Duodenal mucosa (tissue), 2 donors: ENCODE data around the gene DNAI4.
"Not testable (repeated sequence)": the region's sequence is repeated elsewhere in the genome, so short reads cannot be mapped to it uniquely, and the experiment has no call there.

ENCODE experiments used
- H3K27ac ChIP-seq: one replicate; pipeline ENCODE4 v1.7.0; 2013; ENCODE audit warnings: low read depth, low read length
- H3K27me3 ChIP-seq, 2 donors: one replicate each; pipeline ENCODE4 v1.7.0; 2013; ENCODE audit warnings: low read length in 2 of 2, control low read depth in 1 of 2; ENCODE audit not compliant: insufficient read depth in 2 of 2, control insufficient read depth in 1 of 2
- H3K36me3 ChIP-seq, 2 donors: one replicate each; pipeline ENCODE4 v1.7.0; 2013; ENCODE audit warnings: low read length in 2 of 2, control low read depth in 1 of 2; ENCODE audit not compliant: insufficient read depth in 2 of 2, control insufficient read depth in 1 of 2
- H3K4me1 ChIP-seq, 2 donors: one replicate each; pipeline ENCODE4 v1.7.0; 2013; ENCODE audit warnings: low read length in 2 of 2, control low read depth in 1 of 2; ENCODE audit not compliant: insufficient read depth in 2 of 2, control insufficient read depth in 1 of 2
- H3K4me3 ChIP-seq, 2 donors: one replicate each; pipeline ENCODE4 v1.7.0; 2013; ENCODE audit warnings: low read length in 2 of 2, low read depth in 1 of 2
- H3K9ac ChIP-seq, 2 donors: one replicate each; pipeline ENCODE4 v1.7.0; 2013; ENCODE audit warnings: low read length in 2 of 2, low read depth in 1 of 2
- H3K9me3 ChIP-seq, 2 donors: one replicate each; pipeline ENCODE4 v1.7.0; 2013; ENCODE audit warnings: low read length in 2 of 2, control low read depth in 1 of 2; ENCODE audit not compliant: control insufficient read depth in 1 of 2

The DNAI4 gene

DNA sequence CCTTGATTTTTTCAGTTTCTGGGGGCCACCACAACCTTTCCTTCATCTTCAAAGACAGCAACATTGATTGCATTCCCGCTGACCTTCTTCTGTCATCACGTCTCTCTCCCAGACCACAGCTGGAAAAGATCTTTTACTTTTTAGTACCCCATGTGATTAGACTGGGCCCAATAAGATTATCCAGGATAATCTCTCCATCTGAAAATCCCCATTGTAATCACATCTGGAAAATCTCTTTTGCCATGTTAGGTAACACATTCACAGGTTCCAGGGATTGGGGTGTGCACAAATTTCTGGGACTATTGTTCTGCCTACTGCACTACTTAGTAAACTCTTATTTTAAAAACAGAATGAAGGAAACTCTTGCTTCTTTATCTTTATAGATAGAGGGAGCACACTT is 76.5 kb downstream of the DNAI4 start:
- Histone ChIP-seq H3K27ac (no peak overlapping the region), H3K36me3 (no peaks in the 10 kb centered on the region), H3K9ac (no peak overlapping the region), H3K27me3 (no peaks in the 10 kb centered on the region), H3K4me1 (no peaks in the 10 kb centered on the region), H3K9me3 (no peaks in the 10 kb centered on the region), H3K4me3 (no peak overlapping the region)

DNA sequence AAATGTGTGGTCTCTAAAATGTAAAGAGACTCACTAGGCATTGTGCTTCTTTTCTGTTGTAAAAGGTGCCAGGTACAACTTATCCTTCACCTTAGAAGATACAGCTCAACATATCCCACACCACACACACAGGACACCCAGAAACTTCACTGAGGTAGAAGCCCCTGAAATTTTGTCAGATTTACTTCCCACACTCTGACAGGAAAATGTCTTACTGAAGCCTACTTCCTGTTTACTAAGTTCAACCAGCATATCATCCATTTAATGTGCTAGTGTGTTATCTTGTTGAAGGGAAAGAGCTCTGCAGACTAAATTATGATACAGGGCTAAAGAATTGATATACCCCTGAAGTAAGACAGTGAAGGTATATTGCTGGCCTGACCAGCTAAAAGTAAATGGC is 83.7 kb downstream of the DNAI4 start:
- H3K4me1 ChIP-seq = no peaks in the 10 kb centered on the region
- no peaks in the 10 kb centered on the region for H3K27me3 ChIP-seq
- no peaks in the 10 kb centered on the region for H3K36me3 ChIP-seq
- no peak overlapping the region for H3K9ac ChIP-seq
- H3K9me3 ChIP-seq = no peaks in the 10 kb centered on the region
- no peak overlapping the region for H3K27ac ChIP-seq
- H3K4me3 ChIP-seq = no peak overlapping the region

DNA sequence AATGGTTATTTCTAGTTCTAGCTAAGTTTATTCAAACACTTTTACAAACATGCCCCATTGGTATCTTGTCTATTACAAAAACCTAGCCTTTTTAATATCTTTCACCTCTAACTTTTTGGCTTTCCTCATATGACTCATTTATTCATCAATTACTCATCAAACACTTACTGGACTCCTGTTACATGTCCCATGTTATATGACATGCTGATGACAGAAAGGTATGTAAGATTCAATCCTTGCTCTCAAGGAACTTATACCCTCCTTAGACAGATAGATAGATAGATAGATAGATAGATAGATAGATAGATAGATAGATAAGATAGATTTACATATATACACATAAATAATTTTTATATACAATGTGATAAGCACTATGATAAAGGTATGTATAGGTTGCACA is 89.7 kb downstream of the DNAI4 start:
- Histone ChIP-seq H3K9ac (no peak overlapping the region), H3K4me1 (no peaks in the 10 kb centered on the region), H3K27me3 (no peaks in the 10 kb centered on the region), H3K9me3 (no peaks in the 10 kb centered on the region), H3K36me3 (no peaks in the 10 kb centered on the region), H3K27ac (no peak overlapping the region), H3K4me3 (no peak overlapping the region)

DNA sequence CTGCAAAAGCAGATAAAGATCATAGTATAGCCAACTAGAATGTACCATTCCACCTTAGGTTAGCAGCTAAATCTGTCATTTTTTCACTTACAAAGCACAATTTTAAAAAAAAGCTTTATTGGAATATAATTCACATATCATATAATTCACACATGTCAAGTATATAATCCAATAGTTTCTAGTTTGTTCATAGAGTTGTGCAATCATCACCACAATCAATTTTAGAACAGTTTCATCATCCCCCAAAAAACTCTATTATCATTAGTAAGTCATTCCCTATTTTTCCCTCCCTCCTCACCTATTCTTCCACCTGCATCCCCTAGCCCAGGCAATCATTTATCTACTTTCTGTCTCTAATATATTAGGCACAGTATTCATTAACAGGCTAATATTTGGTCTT is 91.5 kb downstream of the DNAI4 start:
- Histone ChIP-seq H3K4me1 (no peaks in the 10 kb centered on the region), H3K9me3 (no peaks in the 10 kb centered on the region), H3K9ac (no peak overlapping the region), H3K27ac (no peak overlapping the region), H3K36me3 (no peaks in the 10 kb centered on the region), H3K27me3 (no peaks in the 10 kb centered on the region), H3K4me3 (no peak overlapping the region)

DNA sequence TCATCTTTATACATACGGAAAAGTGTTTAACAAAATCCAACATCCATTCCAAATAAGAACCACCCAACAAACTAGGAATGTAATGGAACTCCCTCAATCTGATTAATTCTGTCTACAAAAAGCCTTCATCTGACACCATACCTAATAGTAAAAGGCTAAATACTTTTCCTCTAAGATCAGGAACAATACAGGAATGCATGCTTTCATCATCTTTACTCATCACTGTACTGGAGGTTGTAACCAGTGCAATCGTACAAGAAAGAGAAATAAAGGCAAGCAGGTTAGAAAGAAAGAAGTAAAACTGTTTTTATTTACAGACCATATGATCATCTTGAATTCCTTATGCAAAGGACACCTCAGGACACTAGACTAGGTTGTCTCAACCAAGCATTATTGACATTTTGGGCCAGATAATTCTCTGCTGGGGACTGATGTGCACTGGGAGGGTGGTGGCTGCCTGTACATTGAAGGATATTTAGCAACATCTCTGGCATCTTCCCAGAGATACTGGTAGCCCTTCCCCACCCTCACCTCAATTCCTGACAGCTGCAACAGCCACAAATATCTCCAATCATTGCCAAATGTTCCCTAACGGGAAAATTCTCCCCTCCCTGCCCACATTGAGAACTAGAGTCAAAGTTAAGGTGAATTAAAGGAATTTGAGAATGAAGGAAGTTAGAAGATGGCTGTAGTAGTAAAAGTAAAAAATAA is 93.0 kb downstream of the DNAI4 start:
- Histone ChIP-seq H3K9ac (no peak overlapping the region), H3K4me3 (no peak overlapping the region), H3K9me3 (no peaks in the 10 kb centered on the region), H3K27me3 (no peaks in the 10 kb centered on the region), H3K4me1 (no peaks in the 10 kb centered on the region), H3K27ac (no peak overlapping the region), H3K36me3 (no peaks in the 10 kb centered on the region)

DNA sequence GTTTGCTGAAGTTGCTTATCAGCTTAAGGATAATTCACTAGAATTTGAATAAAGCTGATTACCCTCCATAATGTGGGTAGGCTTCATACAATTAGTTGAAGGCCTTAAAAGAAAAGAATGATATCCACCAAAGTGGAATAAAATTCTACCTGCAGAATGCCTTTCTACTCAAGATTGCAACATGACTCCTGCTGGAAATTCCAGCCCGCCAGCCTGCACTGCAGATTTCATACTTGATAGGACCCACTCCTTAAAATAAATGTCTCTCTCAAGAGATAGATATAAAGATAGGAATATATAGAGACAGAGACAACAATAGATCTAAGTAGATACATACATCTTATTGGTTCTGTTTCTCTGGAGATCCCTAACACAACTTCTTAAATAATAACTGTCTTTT is 99.9 kb downstream of the DNAI4 start:
- no peaks in the 10 kb centered on the region for H3K36me3 ChIP-seq
- no peak overlapping the region for H3K4me3 ChIP-seq
- H3K9ac ChIP-seq = no peak overlapping the region
- no peaks in the 10 kb centered on the region for H3K4me1 ChIP-seq
- no peaks in the 10 kb centered on the region for H3K27me3 ChIP-seq
- H3K9me3 ChIP-seq = no peaks in the 10 kb centered on the region
- no peak overlapping the region for H3K27ac ChIP-seq

DNA sequence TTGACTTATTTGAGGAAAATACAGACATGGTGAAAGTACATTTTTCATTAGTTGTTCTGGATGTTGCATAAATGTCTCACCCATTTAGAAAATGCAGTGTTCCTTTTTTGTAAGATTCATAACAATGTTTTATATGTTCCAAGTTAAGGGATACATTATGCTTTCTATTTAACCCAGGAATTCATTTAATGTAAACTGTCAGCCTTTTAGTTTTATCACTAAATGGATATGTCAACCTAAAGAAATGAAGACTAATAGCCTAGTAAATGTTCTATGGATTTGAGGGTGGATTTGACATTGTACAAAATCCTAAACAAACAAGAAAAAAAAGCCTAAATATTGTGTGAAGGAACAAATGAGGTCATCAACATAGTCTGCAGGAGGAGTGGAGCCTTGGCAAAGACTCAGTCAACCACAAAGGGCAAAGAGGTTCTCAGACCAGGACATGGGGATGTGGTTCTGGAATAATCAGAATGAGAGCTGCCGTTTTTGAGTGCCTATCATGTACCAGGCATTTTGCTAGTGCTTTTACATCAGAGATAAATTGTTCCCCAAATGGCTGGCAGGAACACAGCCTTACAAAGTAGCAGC is 114.8 kb downstream of the DNAI4 start:
- Histone ChIP-seq H3K4me1 (no peaks in the 10 kb centered on the region), H3K36me3 (no peaks in the 10 kb centered on the region), H3K9ac (no peak overlapping the region), H3K27ac (no peak overlapping the region), H3K9me3 (no peaks in the 10 kb centered on the region), H3K4me3 (no peak overlapping the region), H3K27me3 (no peaks in the 10 kb centered on the region)

DNA sequence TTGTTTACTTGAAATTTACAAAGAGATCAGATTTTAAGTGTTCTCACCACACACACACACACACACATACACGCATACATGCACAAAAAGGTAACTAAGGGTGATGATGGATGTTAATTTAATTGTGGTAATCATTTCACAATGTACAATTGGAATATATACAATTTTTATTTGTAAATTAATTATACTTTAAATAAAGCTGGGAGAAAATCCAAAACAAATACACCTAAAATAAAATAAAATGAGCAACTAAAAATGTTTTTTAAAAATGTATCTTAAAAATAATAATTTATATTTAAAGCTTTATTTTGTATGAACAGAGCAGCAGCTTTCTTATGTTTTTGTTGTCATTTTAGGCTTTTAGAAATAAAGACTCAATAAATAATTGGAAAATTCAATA is 115.4 kb downstream of the DNAI4 start:
- Histone ChIP-seq H3K36me3 (no peaks in the 10 kb centered on the region), H3K27me3 (no peaks in the 10 kb centered on the region), H3K27ac (no peak overlapping the region), H3K4me1 (no peaks in the 10 kb centered on the region), H3K4me3 (no peak overlapping the region), H3K9me3 (no peaks in the 10 kb centered on the region), H3K9ac (no peak overlapping the region)

DNA sequence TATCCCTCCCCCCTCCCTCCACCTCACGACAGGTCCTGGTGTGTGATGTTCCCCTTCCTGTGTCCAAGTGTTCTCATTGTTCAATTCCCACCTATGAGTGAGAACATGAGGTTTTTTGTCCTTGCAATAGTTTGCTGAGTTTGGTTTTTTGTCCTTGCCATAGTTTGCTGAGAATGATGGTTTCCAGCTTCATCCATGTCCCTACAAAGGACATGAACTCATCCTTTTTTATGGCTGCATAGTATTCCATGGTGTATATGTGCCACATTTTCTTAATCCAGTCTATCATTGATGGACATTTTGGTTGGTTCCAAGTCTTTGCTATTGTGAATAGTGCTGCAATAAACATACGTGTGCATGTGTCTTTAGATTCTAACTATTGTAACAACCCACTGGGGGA is 128.8 kb downstream of the DNAI4 start:
- not testable (repeated sequence) for H3K27ac ChIP-seq

DNA sequence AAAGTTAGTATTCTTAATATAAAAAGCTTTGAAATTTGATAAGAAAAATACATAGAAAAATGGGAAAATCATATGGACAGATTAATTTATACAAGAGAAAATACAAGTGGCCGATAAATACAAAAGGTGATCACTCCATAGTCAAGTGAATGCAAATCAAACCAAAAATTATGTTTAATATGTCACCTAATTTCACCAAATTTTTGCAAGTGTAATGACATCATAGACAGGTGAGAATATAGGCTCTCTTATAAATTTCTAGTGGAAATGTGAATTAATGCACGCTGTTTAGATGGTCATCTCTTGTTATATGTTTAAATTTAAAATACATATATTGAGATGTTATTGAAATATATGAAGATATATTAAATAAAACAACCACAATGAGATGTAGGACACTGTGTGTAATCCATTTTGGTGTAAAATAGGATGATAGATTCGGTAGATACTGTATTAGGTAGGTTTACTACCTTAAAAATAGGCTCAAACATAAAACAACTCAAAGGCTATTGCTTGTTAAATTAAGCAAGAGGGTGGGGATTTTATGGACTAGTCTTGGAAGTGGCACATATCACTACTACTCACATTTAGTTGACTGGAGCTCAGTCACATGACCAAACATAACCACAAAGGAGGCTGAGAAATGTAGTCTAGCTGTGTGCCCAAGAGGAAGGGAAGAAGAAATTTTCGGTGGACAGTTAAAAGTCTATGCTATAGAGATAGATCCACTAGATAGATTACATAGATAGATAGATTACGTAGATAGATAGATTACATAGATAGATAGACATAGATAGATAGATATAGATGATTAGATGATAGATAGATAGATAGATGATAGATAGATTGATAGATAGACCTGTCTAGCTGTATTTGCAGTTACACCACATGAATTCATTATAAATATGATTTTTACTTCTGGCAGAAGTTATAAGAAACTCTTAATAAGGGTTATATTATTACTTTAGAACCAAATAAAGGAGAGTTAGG is 132.7 kb downstream of the DNAI4 start:
- no peak overlapping the region for H3K27ac ChIP-seq
- no peak overlapping the region for H3K4me3 ChIP-seq
- H3K9ac ChIP-seq = no peak overlapping the region
- H3K36me3 ChIP-seq = no peaks in the 10 kb centered on the region
- H3K27me3 ChIP-seq = no peaks in the 10 kb centered on the region
- no peaks in the 10 kb centered on the region for H3K9me3 ChIP-seq
- no peaks in the 10 kb centered on the region for H3K4me1 ChIP-seq

More for the DNA sequence above, 128.8 kb downstream of the DNAI4 start:
- H3K4me3 ChIP-seq, H3K4me1 ChIP-seq, H3K9ac ChIP-seq, H3K36me3 ChIP-seq, H3K27me3 ChIP-seq, H3K9me3 ChIP-seq: not testable (repeated sequence)
